Measurements from ENCODE around the gene NCAM1. TPM values are rescaled to one million over a fixed set of nuclear protein-coding genes. Genes with fewer than 3 reads are reported as not detected.
A peak's percentile ranks its signal among the peaks of the same experiment; 100 is the strongest.

Gene NCAM1
- total and polyA plus RNA-seq, 2 of the 13 experiments (the other 11 are each of a cell fraction or from before 2014, with no cell fraction given) = 0.05 TPM; not detected in 1

- TF ChIP-seq RBM22 (optimal IDR thresholded peaks at IDR 0.05; ENCODE audit: low read length) = no peak
- TF ChIP-seq ZEB1 (IDR thresholded peaks at IDR 0.05; ENCODE audit: insufficient replicate concordance, low read depth) = no peak
- TF ChIP-seq ZFP36L1 (CRISPR knock-in tag; IDR thresholded peaks at IDR 0.05) = no peak
- no peak for TF ChIP-seq RORA (CRISPR knock-in tag; IDR thresholded peaks at IDR 0.05)
- TF ChIP-seq ATRX (CRISPR knock-in tag; IDR thresholded peaks at IDR 0.05; ENCODE audit: borderline replicate concordance) = no peak
- TF ChIP-seq ZNF747 (CRISPR knock-in tag; IDR thresholded peaks at IDR 0.05; ENCODE audit: borderline replicate concordance) = no peak
- 0 out of 2 replicates have a peak, but pooled peaks have one; percentile 58 for TF ChIP-seq ZFYVE20 (CRISPR knock-in tag; IDR thresholded peaks at IDR 0.05; ENCODE audit: borderline replicate concordance, low read depth)
- no peak for TF ChIP-seq SSRP1 (CRISPR knock-in tag; IDR thresholded peaks at IDR 0.05)
- TF ChIP-seq ZNF280B (CRISPR knock-in tag; IDR thresholded peaks at IDR 0.05; ENCODE audit: borderline replicate concordance) = peak; percentile 87
- no peak for TF ChIP-seq ZBTB33 (CRISPR knock-in tag; IDR thresholded peaks at IDR 0.05)
- TF ChIP-seq NFIB (CRISPR knock-in tag; IDR thresholded peaks at IDR 0.05; ENCODE audit: borderline replicate concordance) = no peak
- TF ChIP-seq SALL2 (CRISPR knock-in tag; IDR thresholded peaks at IDR 0.05) = no peak
- TF ChIP-seq SIN3A (IDR thresholded peaks at IDR 0.05; ENCODE audit: borderline replicate concordance, low read depth, low read length) = peak; percentile 70; the same call in 1 of the 2 replicates
- TF ChIP-seq PPARG (CRISPR knock-in tag; conservative IDR thresholded peaks at IDR 0.05) = no peak
- TF ChIP-seq TEAD3 (CRISPR knock-in tag; optimal IDR thresholded peaks at IDR 0.05; ENCODE audit: borderline replicate concordance) = no peak
- TF ChIP-seq MLXIP (CRISPR knock-in tag; IDR thresholded peaks at IDR 0.05; ENCODE audit: borderline replicate concordance) = no peak
- no peak for TF ChIP-seq TERF1 (CRISPR knock-in tag; IDR thresholded peaks at IDR 0.05)
- TF ChIP-seq KLF13 (CRISPR knock-in tag; IDR thresholded peaks at IDR 0.05) = no peak
- TF ChIP-seq ZNF33A (CRISPR knock-in tag; IDR thresholded peaks at IDR 0.05; ENCODE audit: borderline replicate concordance) = no peak
- TF ChIP-seq ZNF605 (CRISPR knock-in tag; IDR thresholded peaks at IDR 0.05) = peak; percentile 63
- no peak for TF ChIP-seq GPN1 (CRISPR knock-in tag; IDR thresholded peaks at IDR 0.05; ENCODE audit: borderline replicate concordance)
- no peak for TF ChIP-seq JARID2 (CRISPR knock-in tag; IDR thresholded peaks at IDR 0.05; ENCODE audit: insufficient replicate concordance)
Measured at GRCh38 chr11:113314389-113315301, 353.4 kb downstream of the NCAM1 start, which contains the start of gene TTC12 (continued).
